ENCODE measurements around the gene MYBPC2.
A peak's percentile ranks its signal among the peaks of the same experiment; 100 is the strongest.
"Not testable (repeated sequence)": the region's sequence is repeated elsewhere in the genome, so short reads cannot be mapped to it uniquely, and the experiment has no call there.

MYBPC2 gene

GRCh38 chr19:50430888-50431342 lies 1.8 kb upstream of the MYBPC2 start:
- Mint-ChIP-seq H3K9me3 (no peaks in the 10 kb centered on the region), H3K4me1 (ENCODE audit: low read depth) (peaks cover 13% of the 10 kb centered on the region), H3K27ac (peak overlapping the region; percentile 65), H3K36me3 (ENCODE audit: low read depth) (no peaks in the 10 kb centered on the region), H3K27me3 (ENCODE audit: low read depth) (peaks cover 23% of the 10 kb centered on the region), H3K4me3 (peak overlapping the region; percentile 93)

- H3K27ac Mint-ChIP-seq = peak overlapping the region; percentile 95
- peaks cover 23% of the 10 kb centered on the region for H3K27me3 Mint-ChIP-seq (ENCODE audit: low read depth)
- H3K4me1 Mint-ChIP-seq (ENCODE audit: low read depth) = peaks cover 13% of the 10 kb centered on the region
- no peaks in the 10 kb centered on the region for H3K36me3 Mint-ChIP-seq (ENCODE audit: low read depth)
- H3K4me3 Mint-ChIP-seq = peak overlapping the region; percentile 93
- H3K9me3 Mint-ChIP-seq = no peaks in the 10 kb centered on the region
Observed at GRCh38 chr19:50431343-50432220, 1.1 kb upstream of the MYBPC2 start.

- H3K36me3 Mint-ChIP-seq (ENCODE audit: low read depth) = no peaks in the 10 kb centered on the region
- peak overlapping the region; percentile 2 for H3K27ac Mint-ChIP-seq
- H3K4me1 Mint-ChIP-seq (ENCODE audit: low read depth) = peaks cover 13% of the 10 kb centered on the region
- H3K9me3 Mint-ChIP-seq = no peaks in the 10 kb centered on the region
- H3K4me3 Mint-ChIP-seq = peak overlapping the region; percentile 69
- peaks cover 26% of the 10 kb centered on the region for H3K27me3 Mint-ChIP-seq (ENCODE audit: low read depth)
Observed at GRCh38 chr19:50433201-50434180, 799 bp downstream of the MYBPC2 start.

- H3K36me3 Mint-ChIP-seq (ENCODE audit: low read depth) = no peaks in the 10 kb centered on the region
- no peak overlapping the region for H3K27ac Mint-ChIP-seq
- no peaks in the 10 kb centered on the region for H3K9me3 Mint-ChIP-seq
- H3K4me3 Mint-ChIP-seq = no peak overlapping the region
- H3K27me3 Mint-ChIP-seq (ENCODE audit: low read depth) = peaks cover 27% of the 10 kb centered on the region
- peaks cover 11% of the 10 kb centered on the region for H3K4me1 Mint-ChIP-seq (ENCODE audit: low read depth)
Observed at GRCh38 chr19:50434525-50434924, 1.8 kb downstream of the MYBPC2 start.

DNA sequence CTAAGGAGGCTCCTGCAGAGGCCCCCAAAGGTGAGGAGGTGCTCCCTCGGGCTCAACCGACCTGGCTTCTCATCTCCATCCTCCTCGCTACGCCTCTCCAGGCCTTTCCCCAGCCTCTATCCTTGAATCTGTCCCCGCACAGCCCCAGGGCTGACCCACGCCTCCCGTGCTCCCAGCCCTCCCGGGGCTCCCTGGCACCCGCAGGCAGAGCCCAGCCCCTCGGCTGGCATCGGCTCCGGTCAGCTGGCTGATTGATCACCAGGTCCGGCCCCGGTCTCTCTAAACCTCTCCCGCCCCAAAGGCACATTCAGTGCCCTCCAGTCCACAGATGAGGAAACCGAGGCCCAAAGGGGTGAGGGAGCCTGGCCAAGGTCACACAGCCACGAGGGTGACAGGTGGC lies 2.5 kb downstream of the MYBPC2 start:
- Mint-ChIP-seq H3K27me3 (ENCODE audit: low read depth) (peaks cover 25% of the 10 kb centered on the region), H3K4me1 (ENCODE audit: low read depth) (peaks cover 11% of the 10 kb centered on the region), H3K36me3 (ENCODE audit: low read depth) (no peaks in the 10 kb centered on the region), H3K27ac (no peak overlapping the region), H3K4me3 (no peak overlapping the region), H3K9me3 (no peaks in the 10 kb centered on the region)

GRCh38 chr19:50435627-50436026 lies 2.9 kb downstream of the MYBPC2 start:
- Mint-ChIP-seq H3K9me3 (no peaks in the 10 kb centered on the region), H3K4me1 (ENCODE audit: low read depth) (peaks cover 11% of the 10 kb centered on the region), H3K27me3 (ENCODE audit: low read depth) (peaks cover 24% of the 10 kb centered on the region), H3K4me3 (no peak overlapping the region), H3K27ac (no peak overlapping the region), H3K36me3 (ENCODE audit: low read depth) (no peaks in the 10 kb centered on the region)

- H3K4me3 Mint-ChIP-seq = no peak overlapping the region
- no peaks in the 10 kb centered on the region for H3K9me3 Mint-ChIP-seq
- H3K27ac Mint-ChIP-seq = no peak overlapping the region
- H3K36me3 Mint-ChIP-seq (ENCODE audit: low read depth) = no peaks in the 10 kb centered on the region
- H3K4me1 Mint-ChIP-seq (ENCODE audit: low read depth) = peaks cover under 1% of the 10 kb centered on the region
- peaks cover 17% of the 10 kb centered on the region for H3K27me3 Mint-ChIP-seq (ENCODE audit: low read depth)
Observed at GRCh38 chr19:50437862-50438449, 5.3 kb downstream of the MYBPC2 start.

DNA sequence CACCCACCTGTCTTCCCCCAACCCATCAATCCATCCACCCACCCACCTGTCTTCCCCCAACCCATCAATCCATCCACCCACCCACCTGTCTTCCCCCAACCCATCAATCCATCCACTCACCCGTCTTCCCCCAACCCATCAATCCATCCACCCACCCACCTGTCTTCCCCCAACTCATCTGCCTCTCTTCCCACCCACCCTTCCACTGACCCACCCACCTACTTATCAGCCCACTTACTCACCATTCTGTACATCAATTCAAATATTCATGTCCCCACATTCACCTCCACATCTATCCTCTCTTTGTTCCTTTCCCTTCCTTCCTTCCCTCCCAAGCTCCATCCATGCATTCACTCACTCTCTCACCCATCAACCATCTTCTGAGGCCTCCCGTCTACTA lies 6.4 kb downstream of the MYBPC2 start:
- not testable (repeated sequence) for H3K4me3 Mint-ChIP-seq; H3K36me3 Mint-ChIP-seq (ENCODE audit: low read depth); H3K27ac Mint-ChIP-seq; H3K9me3 Mint-ChIP-seq; H3K27me3 Mint-ChIP-seq (ENCODE audit: low read depth); H3K4me1 Mint-ChIP-seq (ENCODE audit: low read depth)

DNA sequence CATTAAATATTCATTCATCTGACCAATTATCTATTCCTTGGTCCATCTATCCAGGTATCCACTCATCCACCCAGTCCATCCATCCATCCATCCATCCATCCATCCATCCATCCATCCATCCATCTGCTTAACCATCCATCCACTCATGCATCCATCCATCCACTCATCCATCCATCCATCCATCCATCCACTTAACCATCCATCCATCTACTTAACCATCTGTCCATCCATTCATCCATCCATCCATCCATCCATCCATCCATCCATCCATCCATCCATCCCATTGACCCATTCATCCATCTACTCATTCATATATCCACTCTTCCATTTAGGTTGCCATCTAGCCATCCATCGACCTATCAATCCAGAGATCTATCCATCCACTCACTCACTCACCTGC lies 11.4 kb downstream of the MYBPC2 start:
- Mint-ChIP-seq H3K27me3 (ENCODE audit: low read depth) (no peaks in the 10 kb centered on the region), H3K9me3 (peaks cover 3% of the 10 kb centered on the region), H3K36me3 (ENCODE audit: low read depth) (no peaks in the 10 kb centered on the region), H3K27ac (no peak overlapping the region), H3K4me3 (no peak overlapping the region), H3K4me1 (ENCODE audit: low read depth) (no peaks in the 10 kb centered on the region)

GRCh38 chr19:50447053-50447452 lies 14.4 kb downstream of the MYBPC2 start:
- Mint-ChIP-seq H3K36me3 (ENCODE audit: low read depth) (no peaks in the 10 kb centered on the region), H3K27me3 (ENCODE audit: low read depth) (peaks cover 4% of the 10 kb centered on the region), H3K27ac (no peak overlapping the region), H3K4me1 (ENCODE audit: low read depth) (no peaks in the 10 kb centered on the region), H3K9me3 (peaks cover 3% of the 10 kb centered on the region), H3K4me3 (no peak overlapping the region)

GRCh38 chr19:50447750-50448149 lies 15.1 kb downstream of the MYBPC2 start:
- H3K4me1 Mint-ChIP-seq (ENCODE audit: low read depth) = no peaks in the 10 kb centered on the region
- H3K27me3 Mint-ChIP-seq (ENCODE audit: low read depth) = peaks cover 4% of the 10 kb centered on the region
- H3K27ac Mint-ChIP-seq = no peak overlapping the region
- H3K9me3 Mint-ChIP-seq = peaks cover 3% of the 10 kb centered on the region
- H3K4me3 Mint-ChIP-seq = no peak overlapping the region
- H3K36me3 Mint-ChIP-seq (ENCODE audit: low read depth) = no peaks in the 10 kb centered on the region

DNA sequence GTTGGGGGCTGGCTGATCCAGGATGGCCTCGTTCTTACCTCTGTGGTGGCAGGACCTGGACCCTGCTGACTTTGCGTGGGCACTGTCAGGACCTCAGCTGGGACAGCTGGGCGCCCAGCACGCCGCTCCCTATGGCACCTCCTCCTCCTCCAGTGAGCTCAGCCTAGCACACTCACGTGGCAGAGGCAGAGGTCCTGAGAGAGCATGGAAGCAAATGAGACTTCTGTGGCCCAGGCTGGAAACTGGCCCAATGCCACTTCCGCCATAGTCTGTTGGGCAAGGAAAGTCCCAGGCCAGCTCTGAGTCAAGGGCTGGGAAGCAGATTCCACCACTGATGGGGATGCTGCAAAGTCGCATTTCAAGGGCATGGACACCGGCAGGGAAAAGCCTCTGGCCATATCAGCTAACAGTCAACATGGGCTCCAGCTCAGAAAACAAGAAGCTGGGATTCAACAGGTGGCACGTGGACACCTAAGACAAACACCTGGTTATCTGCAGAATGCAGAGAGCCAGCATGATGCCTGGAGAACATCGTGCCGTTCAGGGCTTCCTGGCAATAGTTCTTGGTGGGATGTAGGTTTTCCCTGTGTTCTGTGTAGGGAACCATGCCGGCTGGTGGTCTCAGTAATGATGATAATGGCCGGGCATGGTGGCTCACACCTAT lies 16.7 kb downstream of the MYBPC2 start:
- H3K4me1 Mint-ChIP-seq (ENCODE audit: low read depth) = no peaks in the 10 kb centered on the region
- H3K36me3 Mint-ChIP-seq (ENCODE audit: low read depth) = no peaks in the 10 kb centered on the region
- no peak overlapping the region for H3K27ac Mint-ChIP-seq
- no peak overlapping the region for H3K4me3 Mint-ChIP-seq
- peaks cover 3% of the 10 kb centered on the region for H3K9me3 Mint-ChIP-seq
- H3K27me3 Mint-ChIP-seq (ENCODE audit: low read depth) = peaks cover 4% of the 10 kb centered on the region

DNA sequence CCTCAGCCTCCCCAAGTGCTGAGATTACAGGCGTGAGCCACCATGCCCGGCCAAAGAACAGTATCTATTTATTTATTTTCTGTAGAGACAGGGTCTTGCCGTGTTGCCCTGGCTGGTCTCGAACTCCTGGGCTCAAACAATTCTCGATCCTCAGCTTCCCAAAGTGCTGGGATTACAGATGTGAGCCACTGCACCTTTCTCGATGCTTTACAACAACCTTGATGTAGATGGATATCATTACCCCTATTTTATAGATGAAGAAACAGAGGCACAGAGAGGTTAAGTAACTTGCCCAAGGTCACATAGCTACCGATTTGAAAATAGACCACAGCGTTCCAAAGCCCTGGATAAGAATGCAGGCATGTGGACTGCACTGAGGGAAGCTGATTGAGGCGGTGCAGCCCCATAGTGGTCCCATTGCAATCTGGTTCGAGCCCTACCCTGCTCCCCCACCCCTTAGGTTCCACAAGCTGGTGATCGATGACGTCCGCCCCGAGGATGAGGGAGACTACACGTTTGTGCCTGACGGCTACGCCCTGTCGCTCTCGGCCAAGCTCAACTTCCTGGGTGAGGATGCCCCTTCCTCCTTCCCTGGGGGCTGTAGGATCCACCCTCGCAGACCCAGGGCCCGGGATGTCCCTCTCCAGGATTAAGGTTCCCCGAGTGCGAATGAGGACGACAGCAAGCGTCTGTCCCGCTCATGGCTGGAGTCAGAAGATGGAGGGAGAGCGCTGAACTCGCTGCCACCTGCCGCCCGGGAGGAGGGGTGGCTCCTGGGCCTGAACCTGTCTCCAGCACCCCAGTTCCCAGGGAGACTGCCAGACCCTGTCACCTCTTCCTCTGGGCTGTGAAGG lies 17.9 kb downstream of the MYBPC2 start:
- no peak overlapping the region for H3K27ac Mint-ChIP-seq
- peaks cover 4% of the 10 kb centered on the region for H3K27me3 Mint-ChIP-seq (ENCODE audit: low read depth)
- no peak overlapping the region for H3K4me3 Mint-ChIP-seq
- H3K9me3 Mint-ChIP-seq = peaks cover 3% of the 10 kb centered on the region
- H3K36me3 Mint-ChIP-seq (ENCODE audit: low read depth) = no peaks in the 10 kb centered on the region
- H3K4me1 Mint-ChIP-seq (ENCODE audit: low read depth) = no peaks in the 10 kb centered on the region
